IMR-90 (cell line): Measurements from ENCODE around the gene NANOG. TPM values are rescaled to one million over a fixed set of nuclear protein-coding genes. Genes with fewer than 3 reads are reported as not detected.

Experiments used
- ATAC-seq: fragments of 200-7000 bp; cut with Tn5 transposase; 2 replicates; pipeline ENCODE4 v1.9.1; 2020; ENCODE audit warnings: low read depth, mild to moderate bottlenecking, moderate library complexity
- BruUV-seq: library from RNA; stranded (reverse); fragments of 400-500 nt; replicated peaks from 2 replicates; lab custom pipeline; 2021; lab: Mats Ljungman, UMichigan
- CTCF ChIA-PET: fragments of 300-600 bp; formaldehyde crosslinking; extraction: SDS; loops from one replicate; lab custom pipeline; 2021; ENCODE audit warnings: antibody characterized with exemption; lab: Yijun Ruan, JAX
- POLR2A ChIA-PET: fragments of 300-600 bp; sonication (Branson Sonifier 250); formaldehyde crosslinking; loops from one replicate; lab custom pipeline; 2022; ENCODE audit warnings: antibody characterized with exemption; ENCODE audit not compliant: unreplicated experiment; lab: Charles Lee
- DNase-seq: peaks from one replicate; pipeline ENCODE4 v3.0.0; 2013
- H2AFZ ChIP-seq: replicated peaks from 2 replicates; pipeline ENCODE3; 2013; ENCODE audit warnings: low read length, mild to moderate bottlenecking; ENCODE audit not compliant: poor library complexity
- H2AK5ac ChIP-seq: 2 replicates; pipeline ENCODE4 v1.6.1; 2013; ENCODE audit warnings: low read depth, low read length, inconsistent platforms
- H2AK9ac ChIP-seq: replicated peaks from 2 replicates; pipeline ENCODE3; 2013; ENCODE audit warnings: mild to moderate bottlenecking, low read depth, low read length, moderate library complexity; ENCODE audit not compliant: poor library complexity
- H2BK120ac ChIP-seq: 2 replicates; pipeline ENCODE4 v1.6.1; 2013; ENCODE audit warnings: low read depth, low read length, inconsistent platforms
- H2BK15ac ChIP-seq: 3 replicates; pipeline ENCODE4 v1.6.1; 2013; ENCODE audit warnings: low read depth, low read length, inconsistent platforms
- H2BK20ac ChIP-seq: 2 replicates; pipeline ENCODE4 v1.6.1; 2013; ENCODE audit warnings: low read depth, mild to moderate bottlenecking, inconsistent platforms, low read length, moderate library complexity
- H2BK5ac ChIP-seq: 2 replicates; pipeline ENCODE4 v1.6.1; 2013; ENCODE audit warnings: mild to moderate bottlenecking, low read depth, low read length, inconsistent platforms; ENCODE audit not compliant: poor library complexity, severe bottlenecking
- H3K14ac ChIP-seq: replicated peaks from 2 replicates; pipeline ENCODE4 v1.6.1; 2013; ENCODE audit warnings: low read depth, low read length, inconsistent platforms
- H3K18ac ChIP-seq: 2 replicates; pipeline ENCODE4 v1.6.1; 2013; ENCODE audit warnings: low read depth, low read length, control low read depth
- H3K23ac ChIP-seq: 2 replicates; pipeline ENCODE4 v1.6.1; 2013; ENCODE audit warnings: low read depth, low read length, inconsistent platforms
- H3K27ac ChIP-seq: 2 replicates; pipeline ENCODE4 v1.5.1; 2013; ENCODE audit warnings: mild to moderate bottlenecking, control low read depth, low read length; ENCODE audit not compliant: insufficient read depth
- H3K27me3 ChIP-seq: 2 replicates; pipeline ENCODE4 v1.6.1; 2013; ENCODE audit warnings: low read length; ENCODE audit not compliant: control insufficient read depth, insufficient read depth
- H3K36me3 ChIP-seq: 2 replicates; pipeline ENCODE4 v1.6.1; 2013; ENCODE audit warnings: low read length, mixed read lengths; ENCODE audit not compliant: control insufficient read depth, insufficient read depth
- H3K4ac ChIP-seq: 2 replicates; pipeline ENCODE4 v1.6.1; 2013; ENCODE audit warnings: low read depth, low read length, inconsistent platforms
- H3K4me1 ChIP-seq: 2 replicates; pipeline ENCODE4 v1.6.1; 2013; ENCODE audit warnings: low read length, mixed read lengths; ENCODE audit not compliant: control insufficient read depth, insufficient read depth
- H3K4me2 ChIP-seq: 2 replicates; pipeline ENCODE4 v1.6.1; 2013; ENCODE audit warnings: low read depth, mild to moderate bottlenecking, control low read depth, low read length, moderate library complexity
- H3K4me3 ChIP-seq: 2 replicates; pipeline ENCODE4 v1.5.1; 2013; ENCODE audit warnings: low read depth, mild to moderate bottlenecking, control low read depth, low read length, moderate library complexity; ENCODE audit not compliant: insufficient read depth
- H3K56ac ChIP-seq: 2 replicates; pipeline ENCODE4 v1.6.1; 2013; ENCODE audit warnings: low read length, inconsistent platforms; ENCODE audit not compliant: insufficient read depth; ENCODE audit errors: extremely low read depth
- H3K79me1 ChIP-seq, 2 experiments: 2 replicates each; pipeline ENCODE4 v1.6.1; 2013; ENCODE audit warnings: low read length in 2 of 2, inconsistent platforms in 1 of 2, low read depth in 1 of 2
- H3K9ac ChIP-seq: 2 replicates; pipeline ENCODE4 v1.6.1; 2013; ENCODE audit warnings: low read depth, low read length, control low read depth
- H3K9me1 ChIP-seq: 2 replicates; pipeline ENCODE4 v1.6.1; 2013; ENCODE audit warnings: low read length, inconsistent platforms; ENCODE audit not compliant: insufficient read depth
- H3K9me3 ChIP-seq: 2 replicates; pipeline ENCODE4 v1.6.1; 2013; ENCODE audit warnings: low read length; ENCODE audit not compliant: control insufficient read depth, insufficient read depth
- H4K20me1 ChIP-seq: 2 replicates; pipeline ENCODE4 v1.6.1; 2013; ENCODE audit warnings: low read length, inconsistent platforms; ENCODE audit not compliant: insufficient read depth
- H4K5ac ChIP-seq: 2 replicates; pipeline ENCODE4 v1.6.1; 2013; ENCODE audit warnings: mild to moderate bottlenecking, low read depth, low read length, control low read depth
- H4K8ac ChIP-seq, 2 experiments: 2 replicates each; pipeline ENCODE4 v1.6.1; 2013; ENCODE audit warnings: low read depth in 2 of 2, low read length in 2 of 2, control low read depth in 1 of 2, inconsistent platforms in 1 of 2
- H4K91ac ChIP-seq: 2 replicates; pipeline ENCODE4 v1.6.1; 2013; ENCODE audit warnings: low read depth, low read length, inconsistent platforms; ENCODE audit not compliant: insufficient read depth
- CEBPB ChIP-seq: IDR thresholded peaks from 2 replicates; pipeline ENCODE4 v1.6.1; 2012; ENCODE audit warnings: low read depth, low read length, improper control_type of control experiment
- POLR2A ChIP-seq: IDR thresholded peaks from 2 replicates; pipeline ENCODE4 v1.6.1; 2012; ENCODE audit warnings: mild to moderate bottlenecking, low read depth, low read length
- SMC3 ChIP-seq: fragments of 150-350 bp; IDR thresholded peaks from 2 replicates; pipeline ENCODE4 v1.6.1; 2016; ENCODE audit warnings: low read depth, mild to moderate bottlenecking, antibody characterized with exemption, low read length, moderate library complexity
- WGBS, 2 experiments: methylation state at CpG; one replicate each; pipeline versions ENCODE4 v1.1.5 to v1.1.7; 2013; ENCODE audit warnings: missing lambda C conversion rate in 2 of 2; ENCODE audit not compliant: insufficient read length in 1 of 2; ENCODE audit errors: extremely low coverage in 2 of 2; 5-methylcytosine and 5-hydroxymethylcytosine counted together
- dilution Hi-C: fragments of 300-500 bp; cut with HindIII; formaldehyde crosslinking; loops from one replicate; pipeline ENCODE4 v1.14.3; 2018; ENCODE audit warnings: low sequenced_read_pairs; ENCODE audit not compliant: unreplicated experiment
- in situ Hi-C: fragments of 300-500 bp; cut with MboI; formaldehyde crosslinking; loops from 3 replicates; pipeline ENCODE4 v1.14.3; 2019; ENCODE audit warnings: low sequenced_read_pairs, inconsistent platforms, mixed read lengths
- intact Hi-C: fragments of 100-400 bp; cut with micrococcal nuclease; formaldehyde crosslinking; loops from 2 replicates; pipeline ENCODE4 v1.10.0; 2022
- polyA plus RNA-seq, 3 experiments: library from polyadenylated mRNA; depleted of rRNA; stranded (reverse); fragments of >200 nt; gene quantifications; 2 replicates each; pipeline ENCODE4 v1.2.3, GENCODE V29; 2012; ENCODE audit warnings: low replicate concordance in 1 of 3
- total RNA-seq: library from RNA; depleted of rRNA; stranded (reverse); fragments of >200 nt; gene quantifications from 2 replicates; pipeline ENCODE4 v1.2.3, GENCODE V29; 2012

Gene NANOG
- total and polyA plus RNA-seq, 2 of the 4 experiments (the other 2 are of a cell fraction), result not detected

- no peak overlapping the region for H4K5ac ChIP-seq
- no peaks in the 10 kb centered on the region for H4K20me1 ChIP-seq
- H2AK9ac ChIP-seq, result no peak overlapping the region
- H2BK5ac ChIP-seq, result no peak overlapping the region
- intact Hi-C loops (no loop called here), in situ Hi-C loops (no loop called here), dilution Hi-C loops (no loop called here)
- DNase-seq (no peak), ATAC-seq (no peak)
- no peak overlapping the region for H2BK120ac ChIP-seq
- CTCF ChIA-PET, result no interaction called here
- H3K79me1 ChIP-seq, result no peaks in the 10 kb centered on the region
- H2BK20ac ChIP-seq, result no peak overlapping the region
- no peak overlapping the region for H3K4ac ChIP-seq
- H3K9me3 ChIP-seq, result no peaks in the 10 kb centered on the region
- H3K9ac ChIP-seq, result no peak overlapping the region
- BruUV-seq, result no TSS peak
- H3K4me3 ChIP-seq, result no peak overlapping the region
- TF ChIP-seq SMC3, result no peak
- no peak for TF ChIP-seq POLR2A
- TF ChIP-seq CEBPB, result no peak
- no peak overlapping the region for H4K8ac ChIP-seq
- POLR2A ChIA-PET, result no interaction called here
- no peak overlapping the region for H3K27ac ChIP-seq
- H3K23ac ChIP-seq, result no peak overlapping the region
- H3K27me3 ChIP-seq, result peaks cover 7% of the 10 kb centered on the region
- no peaks in the 10 kb centered on the region for H3K4me1 ChIP-seq
- WGBS, 2 experiments, result no CpG with 5 or more reads among the region's 2 CpGs
- no peak overlapping the region for H3K56ac ChIP-seq
- no peak overlapping the region for H2AFZ ChIP-seq
- H4K91ac ChIP-seq, result no peak overlapping the region
- H2BK15ac ChIP-seq, result no peak overlapping the region
- no peaks in the 10 kb centered on the region for H3K36me3 ChIP-seq
- H3K14ac ChIP-seq, result no peak overlapping the region
- H3K18ac ChIP-seq, result no peak overlapping the region
- H2AK5ac ChIP-seq, result no peak overlapping the region
- no peaks in the 10 kb centered on the region for H3K9me1 ChIP-seq
- H3K4me2 ChIP-seq, result no peak overlapping the region
Measured at GRCh38 chr12:7784701-7785100, 4.5 kb upstream of the NANOG start.
